GM23248 (cell line): Measurements from ENCODE around the gene ANKMY2.
"Not testable (repeated sequence)": the region's sequence is repeated elsewhere in the genome, so short reads cannot be mapped to it uniquely, and the experiment has no call there.

Source experiments
- EZH2 ChIP-seq: fragments of 200-600 bp; sonication (generic); IDR thresholded peaks from 2 replicates; pipeline ENCODE4 v1.6.1; 2018; ENCODE audit warnings: antibody characterized with exemption, mild to moderate bottlenecking; ENCODE audit not compliant: insufficient read depth, poor library complexity, severe bottlenecking
- EZH2phosphoT487 ChIP-seq: fragments of 200-600 bp; sonication (generic); IDR thresholded peaks from 2 replicates; pipeline ENCODE4 v1.6.1; 2018; ENCODE audit warnings: antibody characterized with exemption, moderate library complexity, mild to moderate bottlenecking, low read depth; ENCODE audit not compliant: insufficient read depth

DNA sequence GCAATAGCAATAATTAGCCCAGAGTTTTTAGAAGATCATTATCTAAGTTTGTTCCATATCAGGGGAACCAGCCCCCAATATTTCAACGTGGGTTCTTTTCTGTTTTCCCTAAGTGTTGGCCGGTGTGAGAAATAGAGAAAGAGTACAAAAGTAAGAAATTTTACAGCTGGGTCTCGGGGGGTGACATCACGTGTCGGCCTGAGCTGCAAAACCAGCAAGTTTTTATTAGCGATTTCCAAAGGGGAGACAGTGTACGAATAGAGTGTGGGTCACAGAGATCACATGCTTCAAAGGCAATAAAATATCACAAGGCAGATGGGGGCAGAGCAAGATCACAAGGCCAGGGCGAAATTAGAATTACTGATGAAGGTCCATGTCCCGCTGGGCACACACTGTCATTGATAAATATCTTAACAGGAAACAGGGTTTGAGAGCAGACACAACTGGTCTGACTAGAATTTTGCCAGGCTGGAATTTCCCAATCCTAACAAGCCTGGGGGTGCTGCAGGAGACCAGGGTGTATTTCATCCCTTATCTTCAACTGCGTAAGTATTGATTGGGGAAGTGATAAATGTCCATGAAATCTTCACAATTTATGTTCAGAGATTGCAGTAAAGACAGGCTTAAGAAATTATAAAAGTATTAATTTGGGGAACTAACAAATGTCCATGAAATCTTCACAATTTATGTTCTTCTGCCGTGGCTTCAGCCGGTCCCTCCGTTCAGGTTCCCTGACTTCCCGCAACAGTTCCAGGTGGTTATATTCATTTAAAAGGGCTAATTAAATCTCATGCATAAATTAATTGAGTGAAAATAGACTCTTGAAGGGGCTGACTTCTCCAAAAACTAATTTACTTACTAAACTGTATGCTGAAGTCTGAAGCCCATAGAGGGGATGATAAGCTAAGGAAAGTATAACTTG, 33.4 kb upstream of the ANKMY2 start:
- not testable (repeated sequence) for TF ChIP-seq EZH2phosphoT487, EZH2
